ENCODE measurements around the gene PPIL1. TPM values are rescaled to one million over a fixed set of nuclear protein-coding genes. Genes with fewer than 3 reads are reported as not detected.

The PPIL1 gene
- total RNA-seq, 6 experiments from 2014 or later: 36.1 to 46.8 (median 39.6) TPM

DNA sequence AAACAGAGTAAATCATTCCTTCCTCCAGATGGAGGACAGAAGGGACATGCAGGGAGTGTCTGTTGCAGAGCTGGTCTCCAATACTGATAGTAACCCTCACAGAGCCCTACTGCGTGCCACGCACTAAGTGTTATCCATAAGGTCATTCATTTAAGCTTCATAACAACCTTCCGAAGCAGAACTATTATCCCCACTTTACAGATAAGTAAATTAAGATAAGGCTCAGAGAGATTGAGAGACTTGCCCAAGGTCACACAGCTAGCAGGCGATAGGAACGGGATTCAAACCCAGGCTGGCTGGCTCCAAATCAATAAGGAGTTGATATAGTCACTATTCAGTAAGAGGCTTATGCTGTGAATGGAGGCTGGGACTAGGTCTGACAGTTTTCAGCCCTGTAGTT is 66.0 kb downstream of the PPIL1 start:
- TF ChIP-seq, protein P1, sequence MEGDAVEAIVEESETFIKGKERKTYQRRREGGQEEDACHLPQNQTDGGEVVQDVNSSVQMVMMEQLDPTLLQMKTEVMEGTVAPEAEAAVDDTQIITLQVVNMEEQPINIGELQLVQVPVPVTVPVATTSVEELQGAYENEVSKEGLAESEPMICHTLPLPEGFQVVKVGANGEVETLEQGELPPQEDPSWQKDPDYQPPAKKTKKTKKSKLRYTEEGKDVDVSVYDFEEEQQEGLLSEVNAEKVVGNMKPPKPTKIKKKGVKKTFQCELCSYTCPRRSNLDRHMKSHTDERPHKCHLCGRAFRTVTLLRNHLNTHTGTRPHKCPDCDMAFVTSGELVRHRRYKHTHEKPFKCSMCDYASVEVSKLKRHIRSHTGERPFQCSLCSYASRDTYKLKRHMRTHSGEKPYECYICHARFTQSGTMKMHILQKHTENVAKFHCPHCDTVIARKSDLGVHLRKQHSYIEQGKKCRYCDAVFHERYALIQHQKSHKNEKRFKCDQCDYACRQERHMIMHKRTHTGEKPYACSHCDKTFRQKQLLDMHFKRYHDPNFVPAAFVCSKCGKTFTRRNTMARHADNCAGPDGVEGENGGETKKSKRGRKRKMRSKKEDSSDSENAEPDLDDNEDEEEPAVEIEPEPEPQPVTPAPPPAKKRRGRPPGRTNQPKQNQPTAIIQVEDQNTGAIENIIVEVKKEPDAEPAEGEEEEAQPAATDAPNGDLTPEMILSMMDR (IDR thresholded peaks at IDR 0.05): no peak
- no peak for DNase-seq

DNA sequence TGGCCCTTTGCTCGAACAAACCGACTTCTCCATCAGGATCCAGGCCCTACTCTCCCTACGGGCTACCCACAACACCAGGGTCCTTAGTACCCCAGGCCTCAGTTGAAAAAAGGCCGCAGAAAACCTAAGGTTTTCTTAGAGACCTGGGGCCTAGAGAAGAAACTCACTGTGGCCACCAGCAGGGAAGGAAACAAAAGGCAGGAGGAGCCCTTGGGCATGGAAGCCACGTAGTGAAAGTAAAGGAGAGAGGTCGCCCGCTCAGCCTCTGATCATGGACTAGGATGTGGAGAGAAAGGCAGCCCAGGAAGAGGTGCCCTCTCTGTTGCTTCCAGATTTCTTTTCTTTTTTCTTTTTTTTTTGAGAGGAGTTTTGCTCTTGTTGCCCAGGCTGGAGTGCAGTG is 66.9 kb downstream of the PPIL1 start:
- Mint-ChIP-seq H3K36me3 (ENCODE audit: low read depth) (no peaks in the 10 kb centered on the region), H3K4me3 (no peak overlapping the region), H3K27ac (no peak overlapping the region), H3K4me1 (ENCODE audit: low read depth) (no peaks in the 10 kb centered on the region), H3K9me3 (no peaks in the 10 kb centered on the region), H3K27me3 (ENCODE audit: insufficient read depth) (peaks cover 34% of the 10 kb centered on the region)
- TF ChIP-seq, protein P1 (IDR thresholded peaks at IDR 0.05): no peak
- no peak for DNase-seq

More for the DNA sequence above, 66.0 kb downstream of the PPIL1 start:
- H3K27ac Mint-ChIP-seq: no peak overlapping the region
- H3K4me3 Mint-ChIP-seq: no peak overlapping the region
- peaks cover 34% of the 10 kb centered on the region for H3K27me3 Mint-ChIP-seq (ENCODE audit: insufficient read depth)
- no peaks in the 10 kb centered on the region for H3K4me1 Mint-ChIP-seq (ENCODE audit: low read depth)
- no peaks in the 10 kb centered on the region for H3K36me3 Mint-ChIP-seq (ENCODE audit: low read depth)
- no peaks in the 10 kb centered on the region for H3K9me3 Mint-ChIP-seq

DNA sequence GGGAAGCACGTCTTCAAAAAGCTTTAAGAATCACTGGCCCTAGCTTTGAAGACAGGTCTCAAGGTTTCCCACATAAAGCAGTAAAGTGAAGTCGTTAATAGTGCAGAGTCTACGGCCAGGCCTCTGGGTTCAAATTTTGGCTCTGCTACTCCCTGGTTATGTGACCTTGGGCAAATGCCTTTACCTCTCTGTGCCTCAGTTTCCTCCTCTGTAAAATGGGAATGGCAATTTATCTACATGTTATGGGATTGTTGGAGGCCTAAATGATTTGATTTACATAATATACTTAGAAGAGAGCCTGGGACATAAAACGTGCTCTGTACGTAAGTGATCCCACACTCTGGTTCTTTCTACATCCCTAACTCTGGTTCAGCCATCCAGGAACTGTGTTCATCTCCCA is 67.5 kb downstream of the PPIL1 start:
- TF ChIP-seq, protein P1 (IDR thresholded peaks at IDR 0.05): no peak
- Mint-ChIP-seq H3K4me1 (ENCODE audit: low read depth) (no peaks in the 10 kb centered on the region), H3K27me3 (ENCODE audit: insufficient read depth) (peaks cover 39% of the 10 kb centered on the region)

DNA sequence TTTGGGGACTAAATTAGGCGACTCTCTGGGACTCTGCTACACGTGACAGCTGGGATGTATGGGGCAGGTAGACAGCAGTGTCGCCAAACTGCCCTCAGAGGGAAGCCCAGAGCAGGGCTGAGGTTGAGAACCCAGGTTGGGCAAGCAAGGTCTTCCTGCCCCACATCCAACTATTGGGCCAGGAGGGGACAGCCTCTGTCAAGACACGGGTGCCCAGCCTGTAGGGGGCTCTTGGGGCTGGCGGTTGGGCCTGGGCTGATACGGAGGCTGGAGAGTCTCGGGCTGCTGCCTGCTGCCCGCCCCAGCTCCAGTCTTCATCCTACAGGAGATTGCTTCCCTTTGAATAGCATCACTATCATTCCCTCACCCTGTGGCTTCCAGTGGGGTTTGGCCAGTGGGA is 68.7 kb downstream of the PPIL1 start:
- Mint-ChIP-seq H3K36me3 (ENCODE audit: low read depth) (no peaks in the 10 kb centered on the region), H3K27ac (no peak overlapping the region), H3K4me1 (ENCODE audit: low read depth) (no peaks in the 10 kb centered on the region), H3K27me3 (ENCODE audit: insufficient read depth) (peaks cover 38% of the 10 kb centered on the region), H3K9me3 (no peaks in the 10 kb centered on the region), H3K4me3 (no peak overlapping the region)
- TF ChIP-seq, protein P1 (IDR thresholded peaks at IDR 0.05): no peak
- DNase-seq: no peak

More for the DNA sequence above, 67.5 kb downstream of the PPIL1 start:
- Mint-ChIP-seq H3K27ac (no peak overlapping the region), H3K36me3 (ENCODE audit: low read depth) (no peaks in the 10 kb centered on the region), H3K9me3 (no peaks in the 10 kb centered on the region), H3K4me3 (no peak overlapping the region)
- DNase-seq: no peak

DNA sequence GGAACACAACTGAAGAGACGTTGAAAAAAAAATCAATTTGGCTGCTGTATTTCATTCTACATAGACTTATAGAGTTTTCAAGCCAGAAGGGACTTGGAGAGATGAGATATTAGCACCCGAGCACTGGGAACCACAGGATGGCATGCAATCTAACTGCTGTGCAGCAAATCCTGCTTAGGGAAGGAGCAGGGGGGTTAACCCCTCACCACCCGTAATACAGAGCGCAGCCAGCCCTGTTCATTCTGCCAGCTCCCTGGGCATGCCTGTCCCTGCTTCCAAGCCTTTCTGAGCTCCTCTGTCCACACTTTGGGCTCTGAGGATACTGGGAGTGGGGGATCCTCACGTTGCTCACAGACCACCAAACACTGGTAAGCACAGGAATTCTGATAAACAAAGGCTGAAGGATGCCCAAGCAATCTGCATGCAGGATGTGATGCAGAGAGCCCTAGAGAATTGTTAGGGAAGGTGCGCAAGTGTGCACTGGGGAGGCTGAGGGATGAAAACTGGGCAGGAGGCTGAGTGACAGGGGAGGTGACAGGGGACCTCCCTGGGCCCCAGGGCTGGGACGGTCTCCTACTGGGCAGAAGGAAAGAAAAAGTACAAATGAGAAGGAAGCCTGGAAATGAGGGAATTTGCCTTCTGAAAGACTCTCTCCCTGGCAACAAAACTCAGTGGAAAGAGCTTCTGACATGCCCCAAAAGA is 69.4 kb downstream of the PPIL1 start:
- DNase-seq: no peak
- H3K9me3 Mint-ChIP-seq: no peaks in the 10 kb centered on the region
- TF ChIP-seq, protein P1 (IDR thresholded peaks at IDR 0.05): no peak
- H3K27me3 Mint-ChIP-seq (ENCODE audit: insufficient read depth): peaks cover 40% of the 10 kb centered on the region
- no peaks in the 10 kb centered on the region for H3K36me3 Mint-ChIP-seq (ENCODE audit: low read depth)
- H3K4me3 Mint-ChIP-seq: no peak overlapping the region
- H3K27ac Mint-ChIP-seq: no peak overlapping the region
- no peaks in the 10 kb centered on the region for H3K4me1 Mint-ChIP-seq (ENCODE audit: low read depth)

Other genes with a start within 250 kb of the PPIL1 start
- 100 to 1,000 TPM; 496 to 872 (median 617) TPM for gene CDKN1A, start 196.1 kb downstream of the PPIL1 start, total RNA-seq (2021; fragmentation: NEBNext Ultra II Directional; extraction: Animal tissue kit (Norgen Biotek cat#: 25700))
- gene RAB44, start 177.0 kb downstream of the PPIL1 start, total RNA-seq (2021; fragmentation: NEBNext Ultra II Directional; extraction: Animal tissue kit (Norgen Biotek cat#: 25700)): under 1 TPM in 2 of 6 experiments, not detected in 4; 0.26 to 0.45 TPM
- gene CPNE5, start 35.4 kb downstream of the PPIL1 start, total RNA-seq (2021; fragmentation: NEBNext Ultra II Directional; extraction: Animal tissue kit (Norgen Biotek cat#: 25700)): under 1 TPM in 4 of 6 experiments, not detected in 2; 0.12 to 0.37 (median 0.26) TPM
- 10 to 100 TPM; 71.3 to 89.2 (median 80.8) TPM for gene C6orf89, start 11.1 kb upstream of the PPIL1 start, total RNA-seq (2021; fragmentation: NEBNext Ultra II Directional; extraction: Animal tissue kit (Norgen Biotek cat#: 25700))
- not detected for gene PI16, start 79.9 kb upstream of the PPIL1 start, total RNA-seq (2021; fragmentation: NEBNext Ultra II Directional; extraction: Animal tissue kit (Norgen Biotek cat#: 25700))
- 100 to 1,000 TPM; 263 to 301 (median 281) TPM for gene MTCH1, start 111.4 kb upstream of the PPIL1 start, total RNA-seq (2021; fragmentation: NEBNext Ultra II Directional; extraction: Animal tissue kit (Norgen Biotek cat#: 25700))
- gene FGD2, start 130.9 kb upstream of the PPIL1 start, total RNA-seq (2021; fragmentation: NEBNext Ultra II Directional; extraction: Animal tissue kit (Norgen Biotek cat#: 25700)): not detected

All from HFFc6 (cell line).